Panc1 (cell line): Measurements from ENCODE around the gene EME2. TPM values are rescaled to one million over a fixed set of nuclear protein-coding genes. Genes with fewer than 3 reads are reported as not detected.

ENCODE experiments used
- ATAC-seq: fragments of 200-7000 bp; cut with Tn5 transposase; 2 replicates; pipeline ENCODE4 v1.9.1; 2020; ENCODE audit warnings: mild to moderate bottlenecking, moderate library complexity
- BruUV-seq: library from RNA; stranded (reverse); fragments of 400-500 nt; replicated peaks from 2 replicates; lab custom pipeline; 2021; lab: Mats Ljungman, UMichigan
- CTCF ChIA-PET: fragments of 300-600 bp; sonication (Branson Sonifier 250); formaldehyde crosslinking; loops from one replicate; lab custom pipeline; 2022; ENCODE audit warnings: antibody characterized with exemption; lab: Charles Lee
- POLR2A ChIA-PET: fragments of 300-600 bp; sonication (Branson Sonifier 250); formaldehyde crosslinking; loops from one replicate; lab custom pipeline; 2022; ENCODE audit warnings: antibody characterized with exemption; lab: Charles Lee
- DNase-seq: peaks from one replicate; pipeline ENCODE4 v3.0.0-alpha.2; 2010; ENCODE audit warnings: low read depth, low spot score
- H3K27ac ChIP-seq: 2 replicates; pipeline ENCODE4 v1.5.1; 2011; ENCODE audit warnings: mild to moderate bottlenecking, low read length, inconsistent platforms
- H3K27me3 ChIP-seq: fragments of 200-500 bp; sonication (Bioruptor generic); 2 replicates; pipeline ENCODE4 v1.6.0; 2014; ENCODE audit warnings: low read length, inconsistent platforms; ENCODE audit not compliant: control insufficient read depth, insufficient read depth
- H3K36me3 ChIP-seq: fragments of 200-500 bp; sonication (Bioruptor generic); 2 replicates; pipeline ENCODE4 v1.5.1; 2014; ENCODE audit warnings: inconsistent platforms, mild to moderate bottlenecking, low read length, moderate library complexity; ENCODE audit not compliant: control insufficient read depth, insufficient read depth
- H3K4me1 ChIP-seq: 2 replicates; pipeline ENCODE4 v1.5.1; 2011; ENCODE audit warnings: inconsistent platforms, mild to moderate bottlenecking, low read length, moderate library complexity; ENCODE audit not compliant: control insufficient read depth, insufficient read depth
- H3K4me3 ChIP-seq, 2 experiments: 2 replicates each; pipeline ENCODE4 v1.5.1; 2011 to 2012; ENCODE audit warnings: low read depth in 2 of 2, low read length in 2 of 2, mild to moderate bottlenecking in 2 of 2, inconsistent platforms in 1 of 2, moderate library complexity in 1 of 2
- H3K9me3 ChIP-seq: fragments of 200-500 bp; sonication (Bioruptor generic); 2 replicates; pipeline ENCODE4 v1.5.1; 2014; ENCODE audit warnings: low read depth, mild to moderate bottlenecking, inconsistent platforms, low read length, moderate library complexity; ENCODE audit not compliant: control insufficient read depth, insufficient read depth
- POLR2AphosphoS5 ChIP-seq: IDR thresholded peaks from 2 replicates; pipeline ENCODE4 v1.6.1; 2012; ENCODE audit warnings: mild to moderate bottlenecking, low read depth, low read length, moderate library complexity
- REST ChIP-seq, 2 experiments: IDR thresholded peaks; 2 replicates each; pipeline ENCODE4 v1.6.1; 2011 to 2012; ENCODE audit warnings: low read depth in 2 of 2, control low read depth in 1 of 2, low read length in 1 of 2, mild to moderate bottlenecking in 1 of 2, moderate library complexity in 1 of 2; ENCODE audit not compliant: insufficient read depth in 1 of 2
- SIN3A ChIP-seq: IDR thresholded peaks from 2 replicates; pipeline ENCODE4 v1.6.1; 2012; ENCODE audit warnings: low read depth, mild to moderate bottlenecking, low read length, moderate library complexity, borderline replicate concordance; ENCODE audit not compliant: insufficient read depth
- TCF7L2 ChIP-seq: IDR thresholded peaks from 2 replicates; pipeline ENCODE4 v1.6.1; 2011; ENCODE audit warnings: mild to moderate bottlenecking, low read depth, low read length, inconsistent platforms
- in situ Hi-C: cut with HindIII; loops from 2 replicates; pipeline ENCODE4 v1.10.0; 2016; ENCODE audit warnings: low sequenced_read_pairs, low pct_unique_long_range_greater_than_20kb
- intact Hi-C: fragments of 100-400 bp; cut with micrococcal nuclease; formaldehyde crosslinking; loops from one replicate; pipeline ENCODE4 v1.10.0; 2022; ENCODE audit not compliant: unreplicated experiment
- total RNA-seq: library from RNA; stranded (reverse); gene quantifications from one replicate; pipeline ENCODE4 v1.2.1, GENCODE V29; 2021; ENCODE audit not compliant: unreplicated experiment
- TF ChIP-seq, protein P1 (sequence below): fragments of 450-650 bp; IDR thresholded peaks from 2 replicates; pipeline ENCODE4 v1.5.1; 2017; ENCODE audit warnings: mild to moderate bottlenecking

The EME2 gene
- total RNA-seq, 1 experiment from 2014 or later, result 53.4 TPM

DNA sequence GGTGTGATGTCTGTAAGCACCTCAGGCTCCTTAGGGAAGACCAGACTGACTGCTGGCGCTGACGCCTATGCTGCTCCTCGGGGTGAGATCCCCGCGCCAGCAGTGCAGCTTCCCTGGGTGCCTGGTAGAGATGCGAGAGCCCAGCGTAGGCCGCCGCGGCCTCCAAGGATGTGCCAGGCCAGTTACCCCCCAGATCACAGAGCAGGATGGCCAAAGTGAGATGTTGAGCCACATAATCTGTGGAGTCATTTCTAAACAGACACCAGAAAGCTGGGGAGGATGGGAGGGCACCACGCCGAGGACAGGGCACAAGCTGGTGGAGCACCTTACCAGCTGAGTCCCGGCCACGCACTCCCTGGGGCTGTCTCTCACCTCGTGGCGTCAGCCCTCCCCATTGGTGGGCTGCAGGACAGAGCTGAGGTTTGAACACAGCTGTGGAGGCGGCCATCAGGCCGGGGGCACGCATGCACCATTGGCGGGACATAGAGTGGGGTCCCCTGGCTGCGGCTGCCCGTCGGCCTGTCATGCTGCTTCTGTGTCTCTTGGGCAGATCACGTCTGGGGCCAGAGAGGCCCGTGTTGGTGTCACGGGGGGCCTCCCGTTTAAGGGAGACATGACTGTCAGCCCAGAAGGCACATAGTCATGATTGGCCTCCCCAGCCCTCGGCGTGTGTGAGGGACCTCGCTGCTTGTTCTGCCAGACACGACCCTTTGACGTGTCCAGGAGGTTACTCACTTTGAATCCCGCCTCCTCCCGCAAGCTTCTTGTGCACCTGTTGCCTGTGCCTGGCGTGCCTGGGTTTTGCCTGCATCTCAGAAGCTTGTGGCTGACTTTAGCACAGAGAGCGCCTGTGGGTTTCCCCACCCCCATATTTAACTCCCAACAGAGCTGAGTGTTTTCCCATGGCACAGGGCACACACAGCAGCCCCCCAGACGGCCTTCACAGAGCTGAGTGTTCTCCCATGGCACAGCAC is 44.7 kb upstream of the EME2 start:
- H3K4me1 ChIP-seq, result peaks cover 13% of the 10 kb centered on the region
- in situ Hi-C loops, result no loop called here
- intact Hi-C loops, result no loop called here
- BruUV-seq, result no TSS peak
- TF ChIP-seq TCF7L2 (no peak), POLR2AphosphoS5 (no peak), SIN3A (no peak), REST (IDR thresholded peaks at IDR 0.05; ENCODE audit: insufficient read depth in 1 of 2, low read depth in 2 of 2, low read length in 1 of 2) (no peak)
- TF ChIP-seq, protein P1, sequence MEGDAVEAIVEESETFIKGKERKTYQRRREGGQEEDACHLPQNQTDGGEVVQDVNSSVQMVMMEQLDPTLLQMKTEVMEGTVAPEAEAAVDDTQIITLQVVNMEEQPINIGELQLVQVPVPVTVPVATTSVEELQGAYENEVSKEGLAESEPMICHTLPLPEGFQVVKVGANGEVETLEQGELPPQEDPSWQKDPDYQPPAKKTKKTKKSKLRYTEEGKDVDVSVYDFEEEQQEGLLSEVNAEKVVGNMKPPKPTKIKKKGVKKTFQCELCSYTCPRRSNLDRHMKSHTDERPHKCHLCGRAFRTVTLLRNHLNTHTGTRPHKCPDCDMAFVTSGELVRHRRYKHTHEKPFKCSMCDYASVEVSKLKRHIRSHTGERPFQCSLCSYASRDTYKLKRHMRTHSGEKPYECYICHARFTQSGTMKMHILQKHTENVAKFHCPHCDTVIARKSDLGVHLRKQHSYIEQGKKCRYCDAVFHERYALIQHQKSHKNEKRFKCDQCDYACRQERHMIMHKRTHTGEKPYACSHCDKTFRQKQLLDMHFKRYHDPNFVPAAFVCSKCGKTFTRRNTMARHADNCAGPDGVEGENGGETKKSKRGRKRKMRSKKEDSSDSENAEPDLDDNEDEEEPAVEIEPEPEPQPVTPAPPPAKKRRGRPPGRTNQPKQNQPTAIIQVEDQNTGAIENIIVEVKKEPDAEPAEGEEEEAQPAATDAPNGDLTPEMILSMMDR, result no peak
- no peaks in the 10 kb centered on the region for H3K9me3 ChIP-seq
- CTCF ChIA-PET, result no interaction called here
- H3K27ac ChIP-seq, result no peak overlapping the region
- DNase-seq (no peak), ATAC-seq (no peak)
- H3K4me3 ChIP-seq, result no peak overlapping the region
- no peaks in the 10 kb centered on the region for H3K27me3 ChIP-seq
- H3K36me3 ChIP-seq, result no peaks in the 10 kb centered on the region
- POLR2A ChIA-PET, result no interaction called here

DNA sequence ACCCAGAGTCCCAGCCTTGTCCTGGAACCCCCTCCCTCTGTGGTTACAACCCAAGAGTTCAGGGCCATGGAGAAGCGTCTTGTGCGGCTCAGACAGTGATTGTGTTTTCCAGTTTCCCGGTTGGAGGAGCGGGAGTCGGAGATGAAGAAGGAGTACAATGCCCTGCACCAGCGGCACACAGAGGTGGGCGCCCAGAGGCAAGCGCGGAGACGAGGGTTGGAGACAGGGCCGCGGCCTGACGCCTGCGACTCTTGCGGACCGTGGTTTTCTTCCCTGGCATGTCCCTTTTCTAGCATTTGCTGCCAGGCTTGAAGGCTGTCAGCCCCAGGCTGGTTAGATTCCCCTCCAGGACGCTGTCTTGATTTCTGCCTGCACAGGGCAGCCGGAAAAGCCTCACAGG is 43.6 kb upstream of the EME2 start:
- POLR2A ChIA-PET, result no interaction called here
- Histone ChIP-seq H3K4me1 (peaks cover 2% of the 10 kb centered on the region; the same call in 1 of the 2 replicates), H3K9me3 (no peaks in the 10 kb centered on the region), H3K27ac (no peak overlapping the region), H3K27me3 (no peaks in the 10 kb centered on the region), H3K4me3 (no peak overlapping the region), H3K36me3 (no peaks in the 10 kb centered on the region)
- TF ChIP-seq TCF7L2 (no peak), POLR2AphosphoS5 (no peak), REST (IDR thresholded peaks at IDR 0.05; ENCODE audit: insufficient read depth in 1 of 2, low read depth in 2 of 2, low read length in 1 of 2) (no peak), SIN3A (no peak)
- TF ChIP-seq, protein P1, result no peak
- in situ Hi-C loops (no loop called here), intact Hi-C loops (no loop called here)
- no peak for ATAC-seq
- DNase-seq, result no peak
- no TSS peak for BruUV-seq
- CTCF ChIA-PET, result no interaction called here
